ENCODE results near the gene SLC25A26.

Gene SLC25A26

DNA sequence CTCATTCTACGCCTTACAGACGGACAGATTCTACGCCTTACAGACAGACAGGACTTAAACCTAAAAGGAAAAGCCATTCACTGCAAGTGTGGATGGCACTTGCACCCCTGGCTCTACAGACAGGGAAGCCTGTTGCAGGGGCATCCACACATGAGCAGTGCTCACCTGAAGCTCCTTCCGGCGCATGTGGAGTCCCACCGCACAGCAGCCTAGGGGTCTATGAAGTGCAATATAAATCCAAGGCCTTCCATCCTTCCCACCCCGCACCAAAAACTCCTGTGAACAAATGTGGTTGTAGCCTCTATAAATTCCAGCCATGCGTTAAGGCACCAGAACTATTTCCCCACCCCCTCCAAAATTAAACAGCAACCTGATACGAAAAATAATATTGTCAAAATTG, 158.8 kb downstream of the SLC25A26 start:
- no peak for DNase-seq

DNA sequence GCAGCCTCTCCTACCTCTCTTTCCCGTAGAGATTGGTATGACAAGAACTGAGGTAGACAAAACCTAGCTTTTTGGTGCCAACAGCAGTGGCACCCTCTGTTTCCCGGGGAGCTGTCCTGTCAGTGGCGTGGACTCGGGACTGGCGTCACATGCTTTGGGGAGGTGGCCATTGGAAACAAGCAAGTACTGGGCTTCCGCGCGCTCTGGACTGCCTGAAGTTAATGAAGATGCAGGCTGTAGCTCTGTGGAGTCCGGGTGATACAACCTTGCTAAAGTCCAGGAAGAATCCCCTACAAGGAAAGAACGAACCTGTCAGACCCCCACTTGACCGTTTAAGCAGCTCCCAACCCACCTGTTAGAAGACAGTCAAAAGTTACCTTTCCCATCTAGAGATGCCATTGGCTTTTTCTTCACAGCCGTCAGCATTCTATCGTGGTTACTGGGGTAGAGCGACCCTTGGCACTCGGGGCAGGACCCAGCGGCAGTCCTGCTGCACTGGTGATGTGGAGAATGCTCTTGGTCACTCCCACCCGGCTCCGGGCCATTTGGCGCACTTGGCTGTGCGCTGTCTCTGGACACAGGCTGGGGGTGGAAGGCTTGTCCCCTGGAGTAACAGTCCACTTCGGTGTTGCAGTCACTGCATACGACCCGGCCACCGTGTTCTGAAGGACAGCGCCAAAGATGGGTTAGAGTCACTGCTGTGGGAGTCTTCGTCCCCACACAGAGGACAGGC, 159.6 kb downstream of the SLC25A26 start:
- DNase-seq, result no peak

DNA sequence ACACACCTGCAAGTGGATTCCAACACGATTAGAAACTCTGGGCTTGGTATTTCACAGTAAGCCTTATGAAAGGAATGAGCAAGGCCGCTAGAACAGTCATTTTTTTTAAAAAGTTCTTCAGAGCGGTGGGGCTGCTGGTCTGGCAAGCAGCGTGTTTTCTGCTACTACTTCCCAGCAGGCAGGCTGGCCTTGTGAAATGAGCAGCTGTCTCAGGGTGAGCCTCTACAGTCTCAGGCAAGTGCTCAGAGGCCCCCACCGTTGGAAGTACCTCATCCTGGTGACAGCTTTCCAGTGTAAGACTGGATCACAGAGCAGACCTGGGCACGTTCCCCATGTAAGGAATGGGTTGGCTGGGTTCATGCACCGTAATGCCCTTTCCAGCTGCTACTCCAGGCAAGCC, 160.8 kb downstream of the SLC25A26 start:
- no peak for DNase-seq

DNA sequence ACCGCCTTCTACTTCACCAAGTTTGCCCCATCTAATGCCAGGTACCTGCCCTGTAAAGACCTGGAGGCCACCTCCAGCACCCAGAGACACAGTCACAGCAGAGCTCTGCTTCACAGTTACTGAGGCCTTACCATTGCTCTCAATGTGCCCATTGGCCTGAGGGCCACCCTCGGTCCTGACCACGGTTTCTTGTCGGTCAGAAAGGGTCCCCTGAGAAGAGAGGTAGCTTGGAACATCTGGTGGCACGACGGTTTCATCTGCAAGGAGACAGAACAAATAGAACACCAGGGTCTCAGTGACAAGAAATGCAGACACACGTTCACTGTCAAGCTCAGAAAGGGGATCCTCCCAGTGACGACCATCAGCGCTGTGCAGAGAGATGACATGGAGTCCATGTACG, 161.3 kb downstream of the SLC25A26 start:
- DNase-seq, result no peak

DNA sequence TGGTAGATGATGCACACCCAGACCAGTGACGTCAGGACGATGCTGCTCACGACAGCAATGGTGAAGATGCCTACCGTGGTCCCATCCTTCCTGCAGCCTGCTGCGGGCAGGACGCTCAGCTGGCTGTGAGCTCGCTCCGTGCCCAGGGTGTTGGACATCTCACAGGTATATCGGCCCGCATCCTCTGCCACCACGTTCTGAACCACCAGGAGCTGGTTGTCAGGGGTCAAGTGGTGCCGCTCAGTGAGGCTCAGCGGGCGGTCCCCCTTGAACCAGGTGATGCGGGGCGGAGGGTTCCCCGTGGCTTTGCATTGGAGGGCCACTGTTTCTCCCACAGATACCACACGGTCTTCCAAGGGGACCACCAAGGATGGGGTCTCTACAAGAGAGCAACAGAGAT, 162.2 kb downstream of the SLC25A26 start:
- no peak for DNase-seq

DNA sequence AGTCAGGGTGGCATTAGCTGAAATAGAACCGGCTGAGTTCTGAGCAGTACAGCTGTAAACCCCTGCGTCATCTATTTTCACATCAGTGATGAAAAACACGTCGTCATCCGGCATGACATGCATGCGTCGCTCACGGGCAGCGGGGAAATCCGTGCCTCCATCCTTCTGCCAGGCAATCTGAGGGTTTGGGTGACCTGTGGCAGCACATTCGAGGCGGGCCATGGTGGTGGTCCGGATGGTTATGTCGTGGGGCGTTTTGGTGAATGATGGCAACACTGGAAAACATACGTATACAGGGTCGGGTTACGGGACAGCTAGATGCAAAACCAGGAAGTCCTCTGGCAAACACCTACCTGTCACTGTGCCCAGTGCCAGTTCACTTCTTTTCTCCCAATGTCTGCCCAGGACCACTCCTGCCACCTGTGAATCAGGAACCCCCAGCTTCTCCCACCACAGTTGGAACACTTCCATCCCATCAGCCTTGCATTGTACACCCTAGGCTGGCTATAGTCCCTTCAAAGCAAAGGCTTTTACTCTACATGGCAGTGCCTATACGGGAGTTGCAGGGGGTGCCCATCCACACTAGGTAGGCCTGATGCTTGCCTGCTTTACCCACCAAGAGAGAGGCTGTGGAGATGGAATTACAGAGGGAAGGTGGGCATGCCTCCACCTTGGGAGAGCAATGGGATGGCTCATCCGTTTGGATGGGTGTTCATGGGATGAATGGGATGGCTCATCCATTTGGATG, 163.4 kb downstream of the SLC25A26 start:
- DNase-seq, result no peak

DNA sequence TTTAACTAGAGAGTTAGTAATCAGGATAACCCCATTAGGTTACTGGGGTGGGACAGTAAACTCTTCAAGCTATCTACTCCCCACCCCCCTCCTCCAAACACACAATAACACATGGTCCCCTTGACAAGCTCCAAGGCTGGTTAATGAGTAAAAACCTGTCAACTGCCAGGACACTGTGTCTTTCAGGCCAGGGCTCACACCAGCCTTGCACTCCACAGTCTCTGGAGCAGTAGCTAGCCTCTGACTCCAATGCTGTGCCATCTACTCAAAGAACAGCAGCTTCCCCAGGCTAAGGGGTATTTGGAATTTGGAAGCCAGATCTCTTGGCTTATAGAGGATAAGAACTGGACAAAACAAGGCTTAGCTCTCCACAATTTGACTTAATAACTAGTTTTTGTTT, 164.3 kb downstream of the SLC25A26 start:
- no peak for DNase-seq

DNA sequence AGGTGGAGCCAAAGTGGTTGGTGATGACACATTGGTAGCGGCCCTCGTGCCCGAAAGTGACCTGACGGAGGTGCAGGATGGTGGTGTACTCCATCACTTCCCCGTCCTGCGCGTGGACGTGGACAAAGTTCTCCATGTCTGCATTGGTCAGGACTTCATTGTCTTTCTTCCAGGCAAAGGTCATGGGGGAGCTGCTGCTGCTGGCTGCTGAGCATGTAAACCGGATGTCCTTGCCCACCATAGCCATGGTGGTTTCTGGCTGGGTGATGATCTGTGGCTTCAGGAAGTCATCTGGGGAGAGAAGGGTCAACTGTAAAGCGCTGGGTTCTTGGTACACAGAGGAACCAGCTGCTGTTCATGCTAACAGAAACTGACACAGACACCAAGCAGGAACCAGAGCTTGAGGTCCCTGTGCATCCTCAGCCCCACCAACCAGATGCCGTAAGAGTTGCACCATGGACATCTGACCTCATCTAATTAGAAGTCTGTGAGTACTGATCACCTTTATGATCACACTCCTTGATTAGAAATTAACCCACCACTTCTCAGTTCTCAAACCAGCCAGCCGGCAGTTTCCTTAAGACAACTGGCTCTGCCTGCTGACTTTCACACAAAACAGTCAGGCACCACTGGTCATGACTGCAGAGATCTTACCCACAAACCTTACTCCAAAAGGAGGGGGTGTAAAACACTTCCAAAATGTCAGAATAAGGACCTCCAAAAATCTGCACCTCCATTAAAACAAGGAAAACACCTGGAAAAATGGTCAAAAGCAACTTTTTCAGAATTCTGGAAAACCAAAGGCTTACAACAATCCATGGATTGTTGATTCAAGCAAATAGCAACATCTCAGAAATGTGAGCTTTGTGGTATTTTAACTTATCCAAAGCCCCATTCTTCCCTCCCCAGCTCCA, 165.5 kb downstream of the SLC25A26 start:
- DNase-seq, result no peak

DNA sequence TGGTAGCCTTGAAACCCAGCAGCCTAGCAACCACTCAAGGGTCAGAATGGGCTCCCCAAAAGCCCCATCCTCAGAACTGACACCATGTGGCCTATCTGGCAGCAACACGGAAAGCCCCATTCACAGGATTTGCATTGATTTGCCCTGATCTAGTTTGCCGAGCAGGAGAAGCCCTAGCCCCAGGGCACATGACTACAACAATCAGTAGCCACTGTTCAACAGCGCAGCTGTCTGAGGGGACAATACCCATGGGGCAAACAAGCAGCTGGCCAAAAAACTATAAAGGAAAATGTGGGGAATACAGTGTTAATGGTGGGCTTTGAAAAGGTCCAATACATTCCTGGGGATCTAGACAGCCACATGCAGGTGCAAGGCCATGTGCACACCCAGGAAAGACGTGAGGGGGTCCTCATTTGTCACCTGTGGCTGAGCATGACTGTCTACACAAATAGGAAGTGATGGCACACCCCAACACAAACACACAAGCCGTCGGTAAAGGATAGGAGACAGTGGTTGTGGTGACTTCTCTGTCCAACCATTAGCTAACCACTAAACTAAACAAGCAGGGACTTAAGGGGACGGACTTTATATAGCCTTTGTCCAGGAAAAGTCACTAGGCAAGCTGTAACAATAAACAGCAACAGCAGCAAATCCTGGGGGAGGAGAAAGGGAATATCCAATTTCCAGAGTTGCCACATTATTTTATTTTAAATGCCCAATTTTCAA, 166.3 kb downstream of the SLC25A26 start:
- no peak for DNase-seq

DNA sequence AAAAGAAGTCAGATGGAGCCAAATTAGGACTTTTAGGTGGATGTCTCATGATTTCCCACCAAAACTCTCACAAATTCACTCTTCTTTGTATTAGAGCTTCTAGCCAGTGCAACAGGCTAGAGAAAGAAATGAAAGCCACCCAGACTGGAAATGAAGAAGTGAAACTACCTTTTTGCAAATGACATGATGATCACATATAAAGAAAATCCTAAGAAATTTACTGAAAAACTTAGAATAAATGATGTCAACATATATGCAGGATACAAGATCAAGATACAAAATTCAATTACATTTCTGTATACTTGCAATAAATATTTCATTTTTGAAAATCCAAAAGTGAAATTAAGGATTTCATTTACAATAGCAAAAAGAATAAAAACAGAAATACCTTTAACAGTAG, 169.2 kb downstream of the SLC25A26 start:
- DNase-seq, result no peak

DNA sequence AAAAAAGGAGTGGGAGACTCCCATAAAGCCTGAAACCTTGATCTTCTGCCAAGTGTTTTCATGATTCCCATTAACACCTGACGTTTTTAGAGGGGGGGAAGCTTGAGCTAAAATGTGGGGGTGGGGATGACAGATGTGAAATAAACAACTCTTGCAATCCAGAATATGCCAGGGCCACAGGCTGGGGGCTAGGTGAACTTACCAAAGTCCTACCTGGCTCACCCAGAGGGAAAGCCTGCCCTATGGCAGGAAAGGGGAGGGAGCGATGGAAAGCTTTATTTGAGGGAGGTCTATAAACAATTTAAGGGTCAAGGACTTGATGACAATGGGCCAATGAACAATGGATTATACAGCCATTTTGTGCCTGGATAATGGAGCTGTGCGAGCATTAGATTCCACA, 171.7 kb downstream of the SLC25A26 start:
- no peak for DNase-seq

DNA sequence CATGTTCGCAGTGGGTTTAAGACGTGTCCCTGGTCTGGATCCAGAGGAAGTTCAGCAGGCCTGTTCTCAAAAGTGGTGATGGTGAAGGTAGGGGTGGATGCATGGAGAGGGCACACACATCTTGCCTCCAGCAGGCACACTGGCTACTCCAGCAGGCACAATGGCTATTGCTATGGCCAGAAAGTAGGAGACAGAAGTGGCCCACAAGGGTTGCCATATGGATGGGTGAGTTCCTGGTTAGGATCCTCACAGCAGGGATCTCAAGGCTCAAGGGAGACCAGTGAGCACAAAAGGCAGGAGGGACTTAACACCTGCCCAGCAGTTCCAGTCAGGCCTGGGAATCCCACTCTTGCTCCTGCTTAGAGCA, 172.1 kb downstream of the SLC25A26 start:
- DNase-seq, result no peak

DNA sequence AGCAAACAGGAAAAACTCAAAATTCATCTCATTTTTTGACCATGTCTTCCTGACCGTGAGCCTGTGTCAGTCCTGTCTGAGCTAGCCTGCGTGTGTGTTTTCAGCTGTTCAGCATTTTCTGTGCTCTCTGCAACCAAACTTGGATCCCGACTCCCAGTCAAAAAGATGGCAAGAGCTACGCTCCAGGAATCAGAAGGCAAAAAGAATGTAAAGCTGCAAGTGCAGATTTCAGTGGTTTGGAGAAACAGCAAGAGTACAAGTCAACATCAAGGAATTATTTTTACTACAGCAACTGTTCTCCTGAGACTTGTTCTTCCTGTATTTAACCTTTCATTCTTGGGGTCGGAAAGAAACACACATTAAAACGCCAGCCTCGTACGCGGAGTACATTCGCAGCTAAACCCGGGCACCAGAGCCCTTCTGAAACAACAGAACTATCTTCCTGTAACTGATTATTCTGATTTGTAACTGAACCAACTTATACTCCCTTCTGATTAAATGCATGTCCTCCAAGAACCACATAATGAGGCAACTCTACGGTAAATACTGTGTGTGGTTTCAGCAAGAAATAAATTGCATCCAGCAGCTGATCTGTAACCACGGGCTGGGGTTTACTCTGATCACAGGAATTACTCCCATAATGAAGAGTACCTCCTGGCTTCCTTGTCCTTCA, 172.7 kb downstream of the SLC25A26 start:
- DNase-seq, result no peak

DNA sequence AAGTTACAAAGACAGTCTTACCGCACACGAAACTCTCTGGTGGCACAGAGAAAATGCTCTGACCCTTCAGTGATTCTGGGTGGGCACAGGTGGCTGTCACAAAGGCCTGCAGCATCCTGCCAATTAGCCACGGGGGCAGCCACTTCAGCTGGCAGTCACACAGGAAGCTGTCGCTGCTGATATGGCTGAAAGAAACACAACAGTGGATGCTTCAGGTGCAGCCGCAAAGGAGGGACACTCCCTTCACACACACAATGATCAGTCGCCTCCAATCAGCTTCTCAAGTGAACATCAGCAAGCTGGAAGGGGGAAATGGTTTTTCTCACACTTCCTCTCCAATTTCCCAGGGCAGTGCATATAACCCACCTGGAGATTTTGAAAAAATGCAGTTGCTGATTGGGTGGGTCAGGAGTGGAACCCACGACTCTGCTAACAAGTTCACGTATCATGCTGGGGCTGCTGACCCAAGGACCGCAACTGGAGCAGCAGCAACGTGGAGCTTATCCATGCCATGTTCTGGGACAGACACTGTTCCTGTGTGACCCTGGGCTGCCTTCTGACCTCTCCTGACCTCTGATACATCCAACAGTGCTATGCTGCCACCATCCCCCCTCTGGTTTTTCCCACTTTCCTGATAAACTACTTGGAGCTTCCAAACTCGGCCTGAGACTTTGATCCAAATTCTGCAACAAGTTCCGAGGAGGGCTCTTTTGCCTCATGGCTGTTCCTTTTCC, 173.4 kb downstream of the SLC25A26 start:
- DNase-seq, result peak; percentile 66

DNA sequence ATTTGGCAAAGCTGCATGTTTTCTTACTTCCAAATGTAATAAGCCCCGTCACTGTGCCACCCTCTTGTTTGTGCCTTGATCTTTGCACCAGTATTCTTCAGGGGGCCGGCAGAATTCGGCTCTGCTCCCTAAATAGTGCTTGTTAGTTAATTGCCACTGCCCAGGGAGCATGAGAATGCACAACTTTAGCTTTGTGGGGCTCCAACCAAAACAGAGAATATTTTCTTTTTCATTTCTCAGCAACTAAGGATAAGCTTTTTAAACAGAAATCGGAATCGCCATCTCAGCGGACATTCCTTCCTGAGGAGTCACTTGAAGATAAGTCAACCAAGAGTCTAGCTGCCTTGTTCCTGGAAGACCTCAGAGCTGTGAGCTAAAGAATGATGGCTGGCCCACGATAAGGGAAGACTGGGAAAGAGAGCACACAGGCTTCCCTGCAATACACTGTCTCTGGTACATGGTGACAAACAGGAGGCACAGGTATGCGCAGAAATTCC, 174.0 kb downstream of the SLC25A26 start:
- DNase-seq, result no peak

DNA sequence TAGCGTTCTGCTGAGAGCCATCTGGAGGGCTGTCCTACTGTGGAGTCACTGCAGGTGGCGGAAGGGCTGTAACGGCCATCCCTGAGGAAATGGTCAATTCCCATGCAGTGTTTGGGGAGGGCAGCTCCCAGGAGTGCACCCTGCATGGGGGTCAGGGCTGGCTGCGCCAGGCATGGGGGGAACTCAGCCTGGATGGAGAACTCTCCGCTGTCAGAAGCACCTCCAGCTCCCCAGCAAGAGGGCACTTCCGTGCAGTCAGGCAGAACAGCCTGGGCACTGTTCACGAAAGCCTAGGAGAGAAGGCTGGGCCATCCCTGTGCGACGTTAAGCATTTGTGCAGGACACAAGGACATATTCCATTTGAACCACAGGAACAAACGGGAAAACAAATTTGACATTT, 174.8 kb downstream of the SLC25A26 start:
- DNase-seq, result no peak

DNA sequence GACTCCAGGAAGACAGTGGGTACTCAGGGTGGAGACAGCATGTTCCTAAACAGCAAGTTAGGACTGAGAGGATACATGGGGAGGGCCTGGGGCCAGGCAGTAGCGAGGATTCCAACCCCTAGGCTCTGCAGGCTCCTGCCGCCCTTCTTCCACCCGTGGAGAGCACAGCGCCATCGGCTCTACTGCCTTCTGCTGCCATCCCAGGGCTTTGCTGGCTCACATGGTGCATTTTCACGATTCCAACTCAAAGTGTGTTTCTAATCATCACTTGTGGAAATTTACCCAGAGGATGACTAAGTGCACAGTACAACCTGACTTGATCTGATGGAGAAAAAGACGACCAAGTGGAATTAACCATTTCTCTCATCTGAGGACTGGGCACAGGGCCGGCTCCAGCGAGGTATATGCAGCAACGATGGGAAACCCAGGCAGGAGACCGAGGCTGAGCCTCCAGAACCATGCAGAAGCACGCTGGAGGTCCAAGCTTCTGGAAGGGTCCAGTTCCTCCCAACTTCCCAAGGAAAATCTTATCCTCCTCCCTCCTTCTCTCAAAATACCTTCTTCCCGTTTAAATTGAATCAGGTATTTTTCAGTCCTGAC, 175.5 kb downstream of the SLC25A26 start:
- no peak for DNase-seq

DNA sequence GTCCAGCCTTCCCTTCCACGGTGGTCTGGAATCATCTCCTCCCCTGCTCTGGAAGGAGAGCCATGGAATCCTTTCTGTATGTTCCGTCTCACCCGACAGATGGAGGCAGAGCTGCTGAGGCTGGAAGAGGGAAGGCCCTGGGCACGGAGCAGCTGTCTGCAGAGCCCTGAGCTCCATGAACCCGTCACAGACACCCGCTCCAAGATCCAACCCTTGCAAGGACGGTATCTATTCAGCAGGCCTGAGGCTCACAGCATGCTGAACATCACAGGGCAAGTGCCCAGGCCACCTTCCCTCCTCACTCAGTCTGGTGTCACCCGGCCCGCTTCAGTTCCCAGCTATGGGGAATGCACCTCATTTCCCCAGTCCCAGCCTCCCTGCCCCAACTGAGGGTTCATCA, 176.1 kb downstream of the SLC25A26 start:
- no peak for DNase-seq

DNA sequence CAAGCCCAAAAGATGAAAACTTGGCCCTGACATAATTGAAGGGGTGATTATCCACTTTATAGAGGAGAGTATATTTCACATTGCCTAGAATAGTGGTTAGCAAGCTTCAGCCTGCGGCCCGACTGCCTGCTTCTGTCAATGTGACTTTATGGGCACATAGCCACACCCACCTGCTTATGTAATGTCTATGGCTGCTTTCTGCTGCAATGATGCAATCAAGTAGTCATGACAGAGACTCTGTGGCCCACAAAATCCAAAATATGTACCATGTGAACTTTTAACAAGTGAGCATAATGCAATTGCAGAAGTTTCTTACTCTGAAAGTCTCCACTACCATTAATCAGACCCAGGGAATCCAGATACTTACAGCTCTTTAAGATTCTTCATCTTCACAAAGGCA, 176.9 kb downstream of the SLC25A26 start:
- DNase-seq, result no peak

DNA sequence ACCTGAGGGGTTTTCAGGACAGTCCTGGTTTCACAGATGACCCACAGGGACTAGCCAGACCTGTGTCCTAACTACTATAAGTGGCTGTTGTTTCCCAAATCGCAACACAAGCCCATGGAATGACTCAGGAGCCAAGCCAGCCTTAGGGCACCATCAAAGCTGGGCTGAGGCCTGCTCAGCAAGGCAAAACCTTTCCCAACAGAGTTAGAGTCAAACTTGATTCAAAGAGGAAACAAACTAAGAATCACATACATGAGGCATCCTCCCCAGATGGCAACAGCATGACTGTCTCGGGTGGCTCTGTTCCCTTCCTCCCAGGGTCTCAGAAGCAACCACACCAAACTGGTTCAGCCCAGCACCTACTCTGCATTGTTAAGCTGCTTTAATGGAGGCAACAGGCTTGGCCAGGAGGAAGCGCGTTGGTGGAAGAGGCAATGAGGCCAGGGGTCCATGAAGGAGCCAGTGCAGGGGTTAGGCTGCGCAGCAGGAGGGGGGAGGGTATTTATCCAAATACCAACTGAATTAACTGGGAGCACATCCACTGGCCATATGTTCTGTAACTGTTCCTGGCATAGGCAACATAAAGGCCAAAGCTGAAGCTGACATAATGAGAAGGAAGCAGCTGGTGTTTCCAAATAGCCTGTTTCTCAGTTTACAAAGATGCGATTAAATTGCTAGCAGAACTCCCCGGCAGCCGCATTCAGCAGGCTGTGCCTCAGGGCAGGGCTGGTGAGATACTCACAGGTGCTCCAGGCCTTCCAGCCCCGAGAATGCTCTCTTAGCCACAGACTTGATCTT, 177.6 kb downstream of the SLC25A26 start:
- no peak for DNase-seq
